T-helper 1 cell (primary cell): ENCODE data around the gene LBP.
"Not testable (repeated sequence)": the region's sequence is repeated elsewhere in the genome, so short reads cannot be mapped to it uniquely, and the experiment has no call there.

Source experiments
- DNase-seq, 5 donors: peaks; one replicate each; pipeline ENCODE4 v3.0.0-alpha.2; 2012 to 2020
- total RNA-seq, 4 donors: gene quantifications; one replicate each; lab custom pipeline; 2026; lab: John Stamatoyannopoulos, UW

LBP gene
- total RNA-seq = 0 reads per million in 4 donors

- DNase-seq = no peak
Measured at GRCh38 chr20:38346247-38346651, at the start of gene LBP. LBP (plus strand) TSS chr20:38346482; CDS start chr20:38346517, 35 bp downstream.

GRCh38 chr20:38297916-38298674, 48.2 kb upstream of the LBP start:
- no peak for DNase-seq

- no peak for DNase-seq
Measured at GRCh38 chr20:38298768-38299288, 47.5 kb upstream of the LBP start.

GRCh38 chr20:38299963-38300362, 46.3 kb upstream of the LBP start:
- DNase-seq = no peak

GRCh38 chr20:38300438-38300837, 45.8 kb upstream of the LBP start:
- no peak for DNase-seq

- DNase-seq = no peak
Measured at GRCh38 chr20:38301309-38301708, 45.0 kb upstream of the LBP start.

GRCh38 chr20:38302786-38303185, 43.5 kb upstream of the LBP start:
- no peak for DNase-seq

- no peak for DNase-seq
Measured at GRCh38 chr20:38303908-38304379, 42.3 kb upstream of the LBP start, which contains the start of gene BPI. BPI (plus strand) TSS chr20:38304156; CDS start chr20:38304224, 68 bp downstream.

- peak in 1 of 5 donors; percentile 8 for DNase-seq
Measured at GRCh38 chr20:38304845-38305447, 41.3 kb upstream of the LBP start.

GRCh38 chr20:38305541-38305940, 40.7 kb upstream of the LBP start:
- no peak for DNase-seq

- no peak for DNase-seq
Measured at GRCh38 chr20:38306379-38306778, 39.9 kb upstream of the LBP start.

- DNase-seq = no peak
Measured at GRCh38 chr20:38307371-38308046, 38.8 kb upstream of the LBP start.

GRCh38 chr20:38308047-38308438, 38.2 kb upstream of the LBP start:
- DNase-seq = no peak

- no peak for DNase-seq
Measured at GRCh38 chr20:38308447-38308846, 37.8 kb upstream of the LBP start.

GRCh38 chr20:38311091-38311490, 35.2 kb upstream of the LBP start:
- DNase-seq = no peak

- DNase-seq = no peak
Measured at GRCh38 chr20:38311491-38311890, 34.8 kb upstream of the LBP start.

- no peak for DNase-seq
Measured at GRCh38 chr20:38313676-38314075, 32.6 kb upstream of the LBP start.

- not testable (repeated sequence) for DNase-seq
Measured at GRCh38 chr20:38314350-38314749, 31.9 kb upstream of the LBP start.

- DNase-seq = no peak
Measured at GRCh38 chr20:38315290-38315966, 30.9 kb upstream of the LBP start.

GRCh38 chr20:38316341-38316740, 29.9 kb upstream of the LBP start:
- no peak for DNase-seq

GRCh38 chr20:38317422-38317821, 28.9 kb upstream of the LBP start:
- DNase-seq = no peak

- no peak for DNase-seq
Measured at GRCh38 chr20:38320221-38320620, 26.1 kb upstream of the LBP start.
